Kidney (tissue), 14 donors: ENCODE measurements around the gene AIMP2. TPM values are rescaled to one million over a fixed set of nuclear protein-coding genes. Genes with fewer than 3 reads are reported as not detected.

Experiments
- DNase-seq, 5 donors: peaks; one replicate each; pipeline ENCODE4 v3.0.0-alpha.2; 2013 to 2020
- FAIRE-seq: peaks from 2 replicates; lab custom pipeline; 2012; peaks lifted over from hg19 to GRCh38; lab: Jason Lieb, UNC
- H3K27ac ChIP-seq, 2 donors: one replicate each; pipeline ENCODE4 v1.7.0; 2013; ENCODE audit warnings: low read depth in 2 of 2, low read length in 2 of 2, inconsistent platforms in 1 of 2
- H3K27me3 ChIP-seq: one replicate; pipeline ENCODE4 v1.7.1; 2013; ENCODE audit warnings: low read length, inconsistent platforms; ENCODE audit not compliant: control insufficient read depth, insufficient read depth
- H3K36me3 ChIP-seq, 3 donors: one replicate each; pipeline versions ENCODE4 v1.7.0 to v1.7.1; 2013; ENCODE audit warnings: low read length in 3 of 3, control low read depth in 1 of 3, inconsistent platforms in 1 of 3; ENCODE audit not compliant: insufficient read depth in 3 of 3, control insufficient read depth in 2 of 3
- H3K4me1 ChIP-seq, 3 donors: one replicate each; pipeline versions ENCODE4 v1.7.0 to v1.7.1; 2013; ENCODE audit warnings: low read length in 3 of 3, inconsistent platforms in 1 of 3, low read depth in 1 of 3; ENCODE audit not compliant: control insufficient read depth in 2 of 3, insufficient read depth in 2 of 3
- H3K4me3 ChIP-seq, 3 donors: one replicate each; pipeline versions ENCODE4 v1.7.0 to v1.8.1; 2013; ENCODE audit warnings: low read length in 3 of 3, control low read depth in 1 of 3, inconsistent platforms in 1 of 3
- H3K9ac ChIP-seq, 3 donors: one replicate each; pipeline versions ENCODE4 v1.7.0 to v1.7.1; 2013; ENCODE audit warnings: low read length in 3 of 3, control low read depth in 1 of 3, inconsistent platforms in 1 of 3
- H3K9me3 ChIP-seq, 3 donors: one replicate each; pipeline versions ENCODE4 v1.7.0 to v1.7.1; 2013; ENCODE audit warnings: low read length in 3 of 3, control low read depth in 1 of 3, inconsistent platforms in 1 of 3; ENCODE audit not compliant: control insufficient read depth in 2 of 3, insufficient read depth in 1 of 3
- intact Hi-C: fragments of 100-400 bp; cut with DNase I; formaldehyde crosslinking; loops from one replicate; pipeline ENCODE4 v1.11.1; 2022
- polyA plus RNA-seq: library from polyadenylated mRNA; stranded (reverse); fragments of 350-450 nt; fragmentation: Illumina TruSeq; extraction: RNeasy Lipid Tissue Mini Kit (QIAGEN cat#74804); gene quantifications from one replicate; pipeline ENCODE4 v1.2.3, GENCODE V29; 2014; ENCODE audit warnings: low read depth, low replicate concordance; ENCODE audit not compliant: insufficient read depth
- total RNA-seq: library from RNA; stranded (reverse); fragmentation: NEBNext Ultra II Directional; extraction: Animal tissue kit (Norgen Biotek cat#: 25700); gene quantifications from one replicate; pipeline ENCODE4 v1.2.1, GENCODE V29; 2021
- TF ChIP-seq, protein P1 (sequence below): IDR thresholded peaks from 3 replicates; pipeline ENCODE4 v1.5.1; 2012; ENCODE audit warnings: mild to moderate bottlenecking, moderate library complexity, borderline replicate concordance; ENCODE audit not compliant: insufficient read depth; ENCODE audit errors: extremely low read depth
- donor health status: control.
- donor health status: control.
- donor health status: control.
- donor health status: control.
- donor health status: control.
- donor health status: DM: yes; HTN: yes; CAD: no.
- donor health status: Normal renal cell carcinoma (clear cell type).

AIMP2 gene
- total and polyA plus RNA-seq, 2 donors from 2014 or later: 34.6 to 55.5 TPM

DNA sequence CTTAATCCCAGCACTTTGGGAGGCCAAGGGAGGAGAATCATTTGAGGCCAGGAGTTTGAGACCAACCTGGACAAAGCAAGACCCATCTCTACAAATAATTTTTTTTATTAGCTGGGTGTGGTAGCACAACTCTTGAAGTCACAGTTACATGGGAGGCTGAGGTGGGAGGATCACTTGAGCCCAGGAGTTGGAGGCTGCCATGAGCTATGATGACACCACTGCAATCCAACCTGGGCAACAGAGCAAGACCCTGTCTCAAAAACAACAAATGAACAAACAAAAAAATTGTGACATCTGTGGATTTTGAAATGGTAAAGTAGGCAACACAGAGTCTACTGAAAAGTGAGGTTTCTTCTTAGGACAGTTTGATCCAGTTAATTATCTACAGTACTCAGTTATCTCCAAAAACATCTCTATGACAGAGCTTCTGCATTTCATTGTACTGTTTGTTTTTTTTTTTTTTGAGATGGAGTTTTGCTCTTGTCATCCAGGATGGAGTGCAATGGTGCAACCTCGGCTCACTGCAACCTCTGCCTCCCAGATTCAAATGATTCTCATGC is 18.8 kb downstream of the AIMP2 start:
- H3K9ac ChIP-seq: no peak overlapping the region
- H3K4me3 ChIP-seq: no peak overlapping the region
- DNase-seq: peak in 1 of 5 donors; percentile 2
- no peaks in the 10 kb centered on the region for H3K9me3 ChIP-seq
- TF ChIP-seq, protein P1, sequence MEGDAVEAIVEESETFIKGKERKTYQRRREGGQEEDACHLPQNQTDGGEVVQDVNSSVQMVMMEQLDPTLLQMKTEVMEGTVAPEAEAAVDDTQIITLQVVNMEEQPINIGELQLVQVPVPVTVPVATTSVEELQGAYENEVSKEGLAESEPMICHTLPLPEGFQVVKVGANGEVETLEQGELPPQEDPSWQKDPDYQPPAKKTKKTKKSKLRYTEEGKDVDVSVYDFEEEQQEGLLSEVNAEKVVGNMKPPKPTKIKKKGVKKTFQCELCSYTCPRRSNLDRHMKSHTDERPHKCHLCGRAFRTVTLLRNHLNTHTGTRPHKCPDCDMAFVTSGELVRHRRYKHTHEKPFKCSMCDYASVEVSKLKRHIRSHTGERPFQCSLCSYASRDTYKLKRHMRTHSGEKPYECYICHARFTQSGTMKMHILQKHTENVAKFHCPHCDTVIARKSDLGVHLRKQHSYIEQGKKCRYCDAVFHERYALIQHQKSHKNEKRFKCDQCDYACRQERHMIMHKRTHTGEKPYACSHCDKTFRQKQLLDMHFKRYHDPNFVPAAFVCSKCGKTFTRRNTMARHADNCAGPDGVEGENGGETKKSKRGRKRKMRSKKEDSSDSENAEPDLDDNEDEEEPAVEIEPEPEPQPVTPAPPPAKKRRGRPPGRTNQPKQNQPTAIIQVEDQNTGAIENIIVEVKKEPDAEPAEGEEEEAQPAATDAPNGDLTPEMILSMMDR: no peak
- H3K27ac ChIP-seq: no peak overlapping the region
- intact Hi-C loops: no loop called here
- FAIRE-seq: no peak
- no peaks in the 10 kb centered on the region for H3K27me3 ChIP-seq
- H3K36me3 ChIP-seq: peaks cover 15 to 55% (median 27%) of the 10 kb centered on the region in 3 donors
- no peaks in the 10 kb centered on the region for H3K4me1 ChIP-seq

DNA sequence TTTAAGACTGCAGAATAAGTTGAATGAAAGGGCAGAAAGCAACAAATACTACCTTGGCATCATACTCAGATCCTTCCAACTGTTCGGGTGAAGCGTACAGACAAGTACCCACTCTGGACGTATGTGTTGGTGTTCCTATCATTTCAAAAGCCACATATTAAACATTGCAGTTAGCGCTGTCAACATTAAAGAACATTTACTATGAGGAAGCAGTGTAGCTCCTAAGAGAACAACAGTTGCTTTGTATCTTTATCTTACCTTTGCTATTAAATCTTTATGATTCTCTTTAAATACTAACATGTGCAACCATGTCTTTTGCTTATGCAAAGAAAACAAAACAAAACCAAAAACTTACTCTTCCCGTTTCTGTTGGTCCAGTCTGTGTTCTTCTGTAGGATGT is 19.5 kb downstream of the AIMP2 start:
- no peak for FAIRE-seq
- DNase-seq: no peak
- Histone ChIP-seq H3K27me3 (no peaks in the 10 kb centered on the region), H3K36me3 (peaks cover 13 to 54% (median 20%) of the 10 kb centered on the region in 3 donors), H3K27ac (no peak overlapping the region), H3K9me3 (no peaks in the 10 kb centered on the region), H3K9ac (no peak overlapping the region), H3K4me1 (no peaks in the 10 kb centered on the region), H3K4me3 (no peak overlapping the region)
- intact Hi-C loops: no loop called here
- TF ChIP-seq, protein P1: no peak

DNA sequence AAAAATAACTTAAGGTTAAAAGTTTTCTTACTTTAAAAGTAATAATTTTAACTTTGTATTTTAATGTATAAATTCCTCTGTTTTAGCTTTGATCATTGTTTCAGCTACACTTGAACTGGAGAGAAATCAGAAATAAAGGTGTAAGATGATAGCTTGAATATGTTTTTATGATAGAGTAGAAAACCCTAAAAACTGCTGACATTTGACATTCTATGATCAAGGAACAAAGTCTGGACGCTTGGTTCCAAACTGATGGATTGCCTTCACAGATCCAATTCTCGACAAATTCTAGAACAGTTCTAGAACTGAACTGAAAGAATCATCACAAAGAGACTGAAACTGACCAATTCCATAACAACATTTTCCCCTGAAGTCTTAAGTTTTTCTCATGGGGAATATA is 21.9 kb downstream of the AIMP2 start, which contains the start of gene ANKRD61:
Gene ANKRD61 (plus strand): TSS at position 389 of the 400 bp plus-strand sequence. CDS start 0 bp downstream, at position 389.
- Histone ChIP-seq H3K9ac (no peak within 1 kb of the TSS), H3K4me1 (no peaks in the 10 kb centered on the region), H3K9me3 (no peaks in the 10 kb centered on the region), H3K27ac (no peak within 1 kb of the TSS), H3K27me3 (no peaks in the 10 kb centered on the region), H3K4me3 (no peak within 1 kb of the TSS), H3K36me3 (peaks cover 10 to 53% (median 27%) of the 10 kb centered on the region in 3 donors)
- DNase-seq: no peak
- TF ChIP-seq, protein P1: no peak
- intact Hi-C loops: no loop called here
- no peak for FAIRE-seq
